ENCODE results near the gene IL31. TPM values are rescaled to one million over a fixed set of nuclear protein-coding genes. Genes with fewer than 3 reads are reported as not detected.
A peak's percentile ranks its signal among the peaks of the same experiment; 100 is the strongest.

Gene IL31
- total RNA-seq, 1 donor from 2014 or later: not detected

- H3K27me3 Mint-ChIP-seq (ENCODE audit: unreplicated experiment): no peaks in the 10 kb centered on the region
- H3K36me3 Mint-ChIP-seq (ENCODE audit: unreplicated experiment): no peaks in the 10 kb centered on the region
- DNase-seq: peak; percentile 44
- no peak overlapping the region for H3K4me3 Mint-ChIP-seq (ENCODE audit: unreplicated experiment)
- H3K27ac Mint-ChIP-seq (ENCODE audit: unreplicated experiment): peak overlapping the region; percentile 56
- no peak for TF ChIP-seq CTCF (IDR thresholded peaks at IDR 0.05; ENCODE audit: partially characterized antibody, unreplicated experiment)
- peaks cover 6% of the 10 kb centered on the region for H3K4me1 Mint-ChIP-seq (ENCODE audit: low read depth, unreplicated experiment)
- H3K9me3 Mint-ChIP-seq (ENCODE audit: unreplicated experiment): peaks cover 3% of the 10 kb centered on the region
Observed at GRCh38 chr12:122166422-122167349, 7.3 kb downstream of the IL31 start.

- no peak overlapping the region for H3K4me3 Mint-ChIP-seq (ENCODE audit: unreplicated experiment)
- peaks cover 1% of the 10 kb centered on the region for H3K27me3 Mint-ChIP-seq (ENCODE audit: unreplicated experiment)
- no peak for DNase-seq
- H3K4me1 Mint-ChIP-seq (ENCODE audit: low read depth, unreplicated experiment): peaks cover 6% of the 10 kb centered on the region
- H3K36me3 Mint-ChIP-seq (ENCODE audit: unreplicated experiment): no peaks in the 10 kb centered on the region
- no peak overlapping the region for H3K27ac Mint-ChIP-seq (ENCODE audit: unreplicated experiment)
- TF ChIP-seq CTCF (IDR thresholded peaks at IDR 0.05; ENCODE audit: partially characterized antibody, unreplicated experiment): no peak
- H3K9me3 Mint-ChIP-seq (ENCODE audit: unreplicated experiment): peaks cover 3% of the 10 kb centered on the region
Observed at GRCh38 chr12:122162976-122163375, 11.0 kb downstream of the IL31 start.

GRCh38 chr12:122161682-122162081 is 12.3 kb downstream of the IL31 start:
- peaks cover 1% of the 10 kb centered on the region for H3K27me3 Mint-ChIP-seq (ENCODE audit: unreplicated experiment)
- no peak overlapping the region for H3K27ac Mint-ChIP-seq (ENCODE audit: unreplicated experiment)
- peaks cover under 1% of the 10 kb centered on the region for H3K4me1 Mint-ChIP-seq (ENCODE audit: low read depth, unreplicated experiment)
- no peak for TF ChIP-seq CTCF (IDR thresholded peaks at IDR 0.05; ENCODE audit: partially characterized antibody, unreplicated experiment)
- H3K9me3 Mint-ChIP-seq (ENCODE audit: unreplicated experiment): peaks cover 1% of the 10 kb centered on the region
- DNase-seq: no peak
- no peak overlapping the region for H3K4me3 Mint-ChIP-seq (ENCODE audit: unreplicated experiment)
- H3K36me3 Mint-ChIP-seq (ENCODE audit: unreplicated experiment): no peaks in the 10 kb centered on the region

- Mint-ChIP-seq H3K27me3 (ENCODE audit: unreplicated experiment) (peaks cover 1% of the 10 kb centered on the region), H3K9me3 (ENCODE audit: unreplicated experiment) (peaks cover 1% of the 10 kb centered on the region), H3K36me3 (ENCODE audit: unreplicated experiment) (no peaks in the 10 kb centered on the region), H3K4me1 (ENCODE audit: low read depth, unreplicated experiment) (no peaks in the 10 kb centered on the region), H3K4me3 (ENCODE audit: unreplicated experiment) (no peak overlapping the region), H3K27ac (ENCODE audit: unreplicated experiment) (no peak overlapping the region)
- TF ChIP-seq CTCF (IDR thresholded peaks at IDR 0.05; ENCODE audit: partially characterized antibody, unreplicated experiment): no peak
- no peak for DNase-seq
Observed at GRCh38 chr12:122160761-122161160, 13.3 kb downstream of the IL31 start.

- no peak for DNase-seq
- Mint-ChIP-seq H3K36me3 (ENCODE audit: unreplicated experiment) (no peaks in the 10 kb centered on the region), H3K4me3 (ENCODE audit: unreplicated experiment) (no peak overlapping the region), H3K9me3 (ENCODE audit: unreplicated experiment) (peaks cover 2% of the 10 kb centered on the region), H3K27me3 (ENCODE audit: unreplicated experiment) (peaks cover 1% of the 10 kb centered on the region), H3K27ac (ENCODE audit: unreplicated experiment) (no peak overlapping the region), H3K4me1 (ENCODE audit: low read depth, unreplicated experiment) (no peaks in the 10 kb centered on the region)
- TF ChIP-seq CTCF (IDR thresholded peaks at IDR 0.05; ENCODE audit: partially characterized antibody, unreplicated experiment): no peak
Observed at GRCh38 chr12:122159882-122160281, 14.1 kb downstream of the IL31 start.

Measured in glutamatergic neuron (in vitro differentiated cells).